ENCODE results near the gene CACNG6.

GRCh38 chr19:54021932-54022331, 30.5 kb downstream of the CACNG6 start:
- TF ChIP-seq, protein P1, sequence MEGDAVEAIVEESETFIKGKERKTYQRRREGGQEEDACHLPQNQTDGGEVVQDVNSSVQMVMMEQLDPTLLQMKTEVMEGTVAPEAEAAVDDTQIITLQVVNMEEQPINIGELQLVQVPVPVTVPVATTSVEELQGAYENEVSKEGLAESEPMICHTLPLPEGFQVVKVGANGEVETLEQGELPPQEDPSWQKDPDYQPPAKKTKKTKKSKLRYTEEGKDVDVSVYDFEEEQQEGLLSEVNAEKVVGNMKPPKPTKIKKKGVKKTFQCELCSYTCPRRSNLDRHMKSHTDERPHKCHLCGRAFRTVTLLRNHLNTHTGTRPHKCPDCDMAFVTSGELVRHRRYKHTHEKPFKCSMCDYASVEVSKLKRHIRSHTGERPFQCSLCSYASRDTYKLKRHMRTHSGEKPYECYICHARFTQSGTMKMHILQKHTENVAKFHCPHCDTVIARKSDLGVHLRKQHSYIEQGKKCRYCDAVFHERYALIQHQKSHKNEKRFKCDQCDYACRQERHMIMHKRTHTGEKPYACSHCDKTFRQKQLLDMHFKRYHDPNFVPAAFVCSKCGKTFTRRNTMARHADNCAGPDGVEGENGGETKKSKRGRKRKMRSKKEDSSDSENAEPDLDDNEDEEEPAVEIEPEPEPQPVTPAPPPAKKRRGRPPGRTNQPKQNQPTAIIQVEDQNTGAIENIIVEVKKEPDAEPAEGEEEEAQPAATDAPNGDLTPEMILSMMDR (conservative IDR thresholded peaks at IDR 0.05; ENCODE audit: low read depth, low read length): no peak
- no peak for TF ChIP-seq EZH2phosphoT487 (IDR thresholded peaks at IDR 0.05; ENCODE audit: borderline replicate concordance, low read length)
